GM21717 (cell line): ENCODE measurements around the gene ZNF524.

Experiments used
- ATAC-seq: cut with Tn5 transposase; IDR thresholded peaks from one replicate; pipeline ENCODE4 v1.9.1; 2021; ENCODE audit warnings: mild to moderate bottlenecking, moderate library complexity; ENCODE audit not compliant: unreplicated experiment

The ZNF524 gene

DNA sequence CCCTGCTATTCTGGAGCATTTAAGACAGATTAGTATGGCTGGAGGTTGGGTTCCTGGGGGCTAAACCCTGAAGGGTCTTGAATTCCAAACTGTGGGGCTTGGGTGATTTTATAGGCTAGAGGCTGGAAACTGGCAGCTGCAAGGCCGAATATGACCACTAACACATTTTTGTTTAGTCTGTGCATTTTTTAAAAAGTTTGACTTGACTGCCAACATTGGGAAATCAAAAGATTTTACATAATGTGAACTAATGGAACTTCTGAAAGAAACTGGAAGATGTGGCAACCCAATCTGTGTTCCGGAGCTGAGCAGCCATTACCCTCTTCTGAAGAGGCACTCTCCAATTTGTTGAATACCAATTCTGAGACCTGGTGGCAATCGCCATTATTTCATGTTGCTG, 19.2 kb downstream of the ZNF524 start:
- ATAC-seq = no peak

DNA sequence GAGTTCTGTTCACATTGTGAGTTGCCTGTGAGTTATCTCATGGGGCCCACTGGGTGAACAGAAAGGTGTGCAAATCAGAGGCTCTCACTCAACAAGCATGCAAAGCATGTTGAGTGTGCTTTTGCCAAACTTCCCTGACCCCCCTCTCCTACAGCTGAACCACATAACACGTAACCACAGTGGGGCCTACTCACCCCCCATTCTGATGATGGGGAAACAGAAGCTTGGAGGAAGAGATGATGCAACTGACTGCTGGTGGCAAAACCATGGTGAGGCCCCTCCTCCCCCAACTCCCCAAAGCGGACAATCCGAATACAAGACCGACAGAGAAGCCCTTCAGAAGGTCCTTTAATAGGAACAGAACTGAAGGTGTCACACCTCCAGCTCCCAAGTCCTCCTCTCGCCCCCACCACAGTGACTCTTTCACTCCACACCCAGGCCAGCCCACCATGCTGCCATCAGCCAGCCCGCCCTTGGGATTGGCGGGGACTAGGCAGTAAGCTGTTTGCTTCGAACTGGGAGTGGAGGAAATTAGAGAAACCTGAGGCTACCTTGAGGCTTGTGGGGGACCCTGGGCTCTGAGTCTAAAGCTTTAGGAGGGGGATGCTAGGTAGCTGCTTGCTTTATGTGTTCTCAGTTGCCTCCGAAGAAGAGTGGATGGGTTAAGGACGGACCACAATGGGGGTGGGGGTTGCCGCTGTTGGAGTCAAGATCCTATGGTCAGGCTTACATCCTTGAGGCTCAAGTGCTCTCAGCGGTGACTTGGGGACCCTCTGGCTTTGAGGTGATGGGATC, 20.5 kb downstream of the ZNF524 start:
- ATAC-seq = no peak

DNA sequence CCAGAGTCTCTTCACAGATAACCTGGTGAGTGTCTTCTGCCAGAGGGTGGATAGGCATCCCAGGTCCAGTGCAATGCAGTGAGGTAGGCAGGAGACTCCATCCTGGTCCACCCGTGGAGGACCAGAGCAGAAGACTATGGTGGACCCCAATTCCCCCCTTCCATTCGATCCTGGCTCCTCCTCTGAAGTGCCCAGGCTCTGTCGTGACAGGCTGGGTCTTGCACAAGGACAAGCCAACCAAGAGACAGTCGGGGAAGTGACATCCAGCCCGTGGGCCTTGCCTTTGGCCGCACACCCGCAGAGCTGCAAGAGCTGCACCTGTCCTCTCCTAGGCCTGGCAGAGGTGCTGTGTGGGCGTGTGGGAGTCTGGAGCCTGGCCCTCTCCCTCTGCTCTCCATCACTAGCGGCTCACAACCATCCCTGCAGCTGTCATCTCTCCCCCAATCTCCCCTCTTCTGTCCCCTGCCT, 21.2 kb downstream of the ZNF524 start:
- no peak for ATAC-seq

DNA sequence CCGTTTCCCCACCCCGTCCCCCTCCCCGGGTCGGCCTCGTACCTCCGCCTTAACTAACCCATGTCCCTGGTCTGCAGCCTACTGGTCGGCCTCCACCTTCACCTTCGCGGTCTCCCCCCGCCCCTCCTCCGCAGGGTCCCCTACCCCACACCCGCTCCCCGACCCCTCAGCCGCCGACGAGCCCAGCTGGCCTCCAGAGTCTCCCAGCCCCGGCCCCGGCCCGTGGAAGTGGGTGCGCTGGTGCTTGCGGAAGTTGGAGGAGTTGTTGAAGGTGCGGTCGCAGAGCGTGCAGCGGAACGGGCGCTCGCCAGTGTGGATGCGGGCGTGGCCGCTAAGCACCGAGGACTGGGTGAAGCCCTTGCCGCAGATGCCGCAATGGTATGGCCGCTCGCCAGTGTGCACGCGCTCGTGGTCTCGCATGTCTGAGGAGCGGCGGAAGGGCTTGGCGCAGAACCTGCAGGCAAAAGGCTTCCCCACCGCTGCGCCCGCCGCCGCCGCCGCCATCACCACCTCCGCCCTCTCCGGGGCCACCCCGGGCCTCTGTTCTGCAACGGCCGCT, 21.7 kb downstream of the ZNF524 start:
- ATAC-seq = no peak

DNA sequence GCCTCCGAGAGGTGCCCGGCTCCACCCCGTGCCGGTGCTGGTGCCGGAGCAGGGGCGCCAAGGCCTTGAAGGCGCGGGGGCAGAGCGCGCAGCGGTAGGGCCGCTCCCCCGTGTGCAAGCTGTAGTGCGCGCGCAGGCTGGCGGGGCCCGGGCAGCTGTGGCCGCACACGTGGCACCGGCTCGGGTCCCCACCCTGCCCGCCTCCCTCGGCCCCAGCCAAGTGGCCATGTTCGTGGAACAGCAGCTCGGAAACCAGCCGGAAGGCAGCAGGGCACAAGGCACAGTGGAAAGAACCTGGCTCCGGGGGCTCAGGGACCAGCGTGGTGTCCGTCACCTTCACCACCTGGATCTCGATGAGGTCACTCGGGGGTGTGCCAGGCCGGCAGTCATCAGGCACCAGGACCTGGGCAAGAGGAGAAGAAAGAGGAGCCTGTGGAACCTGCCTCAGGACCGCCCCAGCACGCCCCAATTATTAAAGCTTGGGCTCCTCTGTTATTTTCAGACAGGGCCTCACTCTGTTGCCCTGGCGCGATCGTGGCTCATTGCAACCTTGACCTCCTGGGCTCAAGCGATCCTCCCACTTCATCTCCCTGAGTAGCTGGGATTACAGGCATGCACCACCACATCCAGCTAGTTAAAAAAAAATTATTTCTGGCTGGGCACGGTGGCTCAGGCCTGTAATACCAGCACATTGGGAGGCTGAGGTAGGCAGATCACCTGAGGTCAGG, 22.3 kb downstream of the ZNF524 start:
- ATAC-seq = no peak

DNA sequence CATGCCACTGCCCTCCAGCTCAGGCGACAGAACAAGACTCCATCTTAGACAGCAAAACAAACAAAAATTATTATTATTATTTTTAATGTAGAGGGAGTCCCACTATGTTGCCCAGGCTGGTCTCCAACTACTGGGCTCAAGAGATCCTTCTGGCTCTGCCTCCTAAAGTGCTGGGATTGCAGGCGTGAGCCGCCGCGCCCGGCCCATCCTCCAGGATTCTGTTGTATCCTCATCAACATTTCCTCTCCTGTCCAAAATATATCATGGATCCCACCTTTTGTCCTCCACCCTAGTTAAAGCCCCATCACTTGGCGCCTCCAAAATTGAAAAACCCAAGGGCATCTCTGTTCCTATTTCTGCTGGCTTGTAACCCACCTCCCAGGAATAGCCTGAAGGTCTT, 23.0 kb downstream of the ZNF524 start:
- no peak for ATAC-seq

DNA sequence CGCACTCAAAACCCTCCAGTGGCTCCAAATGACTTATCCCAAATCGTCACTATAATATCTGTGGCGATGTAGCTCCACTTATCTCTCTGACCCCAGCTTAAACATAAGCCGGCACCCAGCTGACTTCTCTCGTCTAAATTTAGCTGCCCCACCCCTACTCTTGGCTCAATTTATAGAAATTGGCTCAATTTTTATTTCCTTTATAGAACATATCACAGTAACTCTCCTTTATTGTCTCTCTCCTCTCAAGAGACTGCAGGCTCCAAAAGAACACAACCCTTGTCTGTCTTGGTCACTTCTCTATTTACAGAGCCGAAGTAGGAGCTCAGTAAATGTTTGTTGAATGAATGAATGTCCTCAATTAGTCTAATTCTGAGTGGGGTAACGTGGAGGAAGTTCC, 23.5 kb downstream of the ZNF524 start:
- ATAC-seq = no peak

DNA sequence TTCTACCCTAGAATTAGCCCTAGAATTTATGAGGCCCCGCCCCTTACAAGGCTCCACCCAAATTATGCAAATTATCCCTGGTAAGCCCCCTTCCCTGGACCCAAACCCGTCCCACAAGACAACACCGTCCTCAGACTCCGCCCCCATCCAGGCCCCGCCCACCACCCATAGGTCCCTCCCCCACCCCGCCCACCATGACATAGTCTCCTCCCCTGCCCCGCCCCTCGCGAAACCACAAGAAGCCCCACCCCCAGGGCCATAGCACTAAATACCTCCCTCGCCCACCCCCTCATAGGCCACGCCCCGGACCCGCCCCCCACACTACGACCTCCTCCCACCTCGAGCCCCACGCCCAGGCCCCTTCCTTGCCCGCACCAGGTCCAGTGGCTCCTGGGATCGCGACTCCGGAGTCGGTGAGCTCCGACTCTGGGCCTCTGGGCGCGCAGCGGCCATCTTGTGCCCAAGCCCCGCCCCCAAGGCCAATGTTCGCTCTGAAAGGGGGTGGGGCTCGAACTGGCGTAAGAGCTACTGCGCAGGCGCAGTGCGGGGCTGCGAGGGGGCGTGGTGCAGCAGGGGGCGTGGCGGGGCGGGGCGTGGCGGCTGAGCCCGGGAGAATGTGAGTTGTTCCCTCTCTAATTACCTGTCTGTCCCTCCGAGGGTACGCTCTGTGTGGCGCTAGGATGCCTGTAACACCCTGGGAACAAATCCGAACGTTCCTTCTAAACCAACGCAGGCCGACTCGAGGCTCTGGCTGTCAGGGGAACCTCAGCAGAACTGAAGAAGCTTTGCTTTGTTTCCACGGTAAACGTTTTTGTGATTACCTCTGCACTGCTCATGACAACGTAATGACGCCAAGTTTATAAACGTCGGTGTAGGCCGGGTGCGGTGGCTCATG, 24.3 kb downstream of the ZNF524 start, which contains the start of gene ZNF784:
TSS of gene ZNF784 (minus strand) at position 458 of the 895 bp plus-strand sequence. CDS start at position 453, 5 bp downstream.
- peak; percentile 42 for ATAC-seq

DNA sequence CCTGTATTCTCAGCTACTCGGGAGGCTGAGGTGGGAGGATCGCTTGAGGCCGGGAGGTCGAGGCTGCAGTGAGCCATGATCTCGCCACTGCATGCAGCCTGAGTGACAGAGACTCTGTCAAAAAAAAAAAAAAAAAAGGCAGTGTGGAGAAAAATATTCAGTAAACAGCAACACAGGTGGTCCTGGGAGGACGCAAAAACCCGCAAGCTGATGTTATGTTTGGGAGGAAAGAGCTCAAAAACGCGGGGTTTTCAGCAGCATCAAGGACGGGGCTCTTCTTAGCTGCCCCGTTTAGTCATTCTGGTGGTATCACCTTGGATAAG, 24.9 kb downstream of the ZNF524 start:
- no peak for ATAC-seq

DNA sequence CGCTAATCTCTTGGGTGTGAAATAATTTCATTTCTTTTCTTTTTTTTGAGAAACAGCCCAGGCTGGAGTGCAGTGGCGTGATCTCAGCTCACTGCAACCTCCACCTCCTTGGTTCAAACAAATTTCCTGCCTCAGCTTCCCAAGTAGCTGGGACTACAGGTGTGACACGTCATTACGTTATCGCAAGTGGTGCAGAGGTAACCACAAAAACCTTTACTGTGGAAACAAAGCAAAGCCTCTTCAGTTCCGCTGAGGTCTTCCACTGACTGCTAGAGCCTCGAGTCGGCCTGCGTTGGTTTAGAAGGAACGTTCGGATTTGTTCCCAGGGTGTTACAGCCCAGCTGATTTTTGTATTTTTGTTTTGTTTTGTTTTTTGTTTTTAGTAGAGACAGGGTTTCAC, 26.3 kb downstream of the ZNF524 start:
- no peak for ATAC-seq

DNA sequence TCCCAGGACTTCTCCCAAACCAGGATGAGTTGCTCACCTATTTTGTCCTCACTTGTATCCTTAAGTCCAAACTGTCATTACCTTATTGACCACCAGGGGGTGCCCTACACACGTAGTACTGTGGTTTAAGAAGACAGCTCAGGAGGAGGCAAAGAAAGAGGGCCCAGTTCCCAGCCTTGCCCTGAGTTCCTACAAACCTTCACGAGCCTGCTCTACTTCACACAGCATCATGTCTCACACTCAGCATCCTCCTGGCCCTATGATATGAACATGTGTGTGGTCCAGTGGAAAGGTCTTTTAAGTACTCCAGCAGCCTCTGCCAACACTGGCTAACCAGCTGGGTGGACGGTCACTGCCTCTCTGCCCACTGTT, 32.4 kb downstream of the ZNF524 start:
- ATAC-seq = no peak

DNA sequence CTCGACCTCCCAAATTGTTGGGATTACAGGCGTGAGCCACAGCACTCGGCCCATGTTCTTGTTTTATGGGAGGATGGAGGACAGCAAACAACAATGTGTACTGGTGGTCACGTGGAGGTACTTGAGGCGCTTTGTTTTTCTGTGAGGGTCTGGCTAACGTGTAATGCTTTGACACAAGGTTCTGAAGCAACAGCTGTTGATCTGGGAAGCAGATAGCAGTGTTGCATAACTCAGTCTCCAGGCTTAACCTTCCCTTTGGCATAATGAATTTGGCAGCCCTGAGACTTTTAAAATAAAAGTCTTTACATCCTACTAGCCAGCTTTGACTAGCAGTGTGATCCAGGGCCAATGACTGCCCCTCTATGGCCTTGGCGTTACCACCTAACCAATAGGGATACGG, 33.8 kb downstream of the ZNF524 start:
- no peak for ATAC-seq

DNA sequence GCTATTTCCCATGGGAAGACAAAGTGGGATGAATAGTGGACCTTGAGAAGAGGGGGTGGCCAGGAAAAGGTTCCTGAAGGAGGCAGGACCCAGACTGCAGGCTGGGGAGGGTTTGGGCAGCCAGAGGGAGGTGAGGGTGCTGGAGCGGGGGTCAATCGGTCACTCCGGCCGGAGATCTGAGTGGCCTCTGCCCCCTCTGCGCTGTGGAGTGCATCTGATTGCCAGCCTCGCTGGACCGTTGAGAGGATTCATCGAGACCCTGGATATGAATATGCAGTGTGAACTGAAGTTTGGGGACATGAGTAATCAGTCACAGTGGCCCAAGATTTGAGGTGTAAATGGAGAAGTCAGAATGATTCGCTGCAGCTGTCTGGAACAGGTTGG, 35.2 kb downstream of the ZNF524 start:
- ATAC-seq = no peak

DNA sequence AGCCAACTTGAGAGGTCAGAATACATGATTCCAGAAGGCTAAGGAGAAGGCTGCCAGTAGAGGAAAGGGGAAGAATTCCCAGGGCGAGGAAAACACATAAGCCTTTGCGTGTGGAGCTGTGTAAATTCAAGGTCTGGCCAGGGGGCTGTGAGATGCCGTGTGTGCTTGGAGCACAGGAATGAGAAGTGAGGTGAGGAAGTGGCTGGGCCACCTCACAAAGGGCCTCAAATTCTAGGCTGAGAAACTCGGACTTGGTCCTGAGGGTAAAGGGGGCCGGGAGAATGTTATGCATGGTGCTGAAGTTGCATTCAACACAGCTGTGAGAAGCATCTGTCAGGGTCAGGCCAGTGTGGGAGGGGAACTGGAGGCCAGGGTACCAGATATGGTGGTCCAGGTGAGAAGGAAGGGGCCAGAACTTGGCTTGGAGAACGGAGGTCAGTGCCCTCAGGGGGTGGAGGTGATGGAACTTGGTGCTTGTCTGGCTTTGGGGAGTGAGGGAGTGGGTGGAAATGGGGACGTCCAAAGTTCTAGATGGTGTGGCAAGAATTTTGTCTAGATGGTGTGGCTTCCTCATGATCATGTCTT, 35.9 kb downstream of the ZNF524 start:
- no peak for ATAC-seq

DNA sequence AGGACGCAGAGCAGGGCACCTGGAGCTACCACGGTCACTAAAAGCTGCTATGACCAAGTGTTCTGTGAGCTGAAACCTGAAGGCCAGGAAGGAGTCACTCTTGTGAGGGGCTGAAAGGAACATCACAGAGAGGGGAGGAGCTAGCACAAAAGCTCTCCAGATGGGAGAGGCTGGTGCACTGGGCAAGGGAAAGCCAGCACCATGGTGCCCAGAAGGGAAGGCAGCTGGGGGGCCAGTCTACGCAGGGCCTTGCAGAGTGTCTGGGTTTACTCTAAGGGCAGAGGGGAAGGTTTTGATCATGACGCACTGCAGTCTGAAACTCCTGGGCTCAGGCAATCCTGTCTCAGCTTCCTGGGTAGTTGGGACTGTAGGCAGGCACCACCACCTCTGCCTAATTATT, 36.6 kb downstream of the ZNF524 start:
- no peak for ATAC-seq

DNA sequence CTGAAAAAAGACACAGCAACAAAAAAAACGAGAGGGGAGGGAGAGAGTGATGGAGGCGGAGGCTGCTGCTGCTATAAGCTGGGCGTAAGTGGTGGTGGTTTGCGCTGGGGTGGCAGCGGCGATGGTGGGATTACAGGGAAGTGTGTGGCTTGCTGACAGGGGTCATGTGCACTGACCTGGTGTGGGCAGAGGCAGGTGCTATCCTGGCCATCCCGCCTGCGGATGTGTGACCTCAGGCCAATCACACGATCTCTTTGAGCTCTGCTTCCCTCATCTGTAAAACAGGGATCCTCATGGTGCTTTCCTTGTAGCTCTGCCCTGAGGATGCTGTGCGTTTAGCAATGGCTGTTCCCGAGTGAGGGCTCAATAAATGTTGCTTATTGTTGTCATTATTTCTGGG, 37.4 kb downstream of the ZNF524 start:
- no peak for ATAC-seq

DNA sequence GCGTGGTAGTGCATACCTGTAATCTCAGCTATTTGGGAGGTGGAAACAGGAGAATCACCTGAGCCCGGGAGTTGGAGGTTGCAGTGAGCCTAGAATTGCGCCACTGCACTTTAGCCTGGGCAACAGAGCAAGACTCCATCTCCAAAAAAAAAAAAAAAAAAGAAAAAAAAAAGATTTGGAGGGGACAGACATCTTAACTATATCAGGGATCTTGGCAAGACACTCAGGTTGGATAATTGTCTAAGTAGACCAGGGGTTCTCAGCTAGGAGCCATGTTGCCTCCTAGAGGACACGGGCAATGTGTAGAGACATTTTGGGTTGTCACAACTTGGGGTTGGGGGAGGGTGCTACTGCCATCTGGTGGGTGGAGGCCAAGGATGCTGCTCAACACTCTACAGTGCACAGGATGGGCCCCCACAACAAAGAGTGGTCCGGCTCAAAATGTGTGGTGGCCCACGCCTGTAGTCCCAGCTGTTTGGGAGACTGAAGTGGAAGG, 38.8 kb downstream of the ZNF524 start:
- ATAC-seq = no peak

DNA sequence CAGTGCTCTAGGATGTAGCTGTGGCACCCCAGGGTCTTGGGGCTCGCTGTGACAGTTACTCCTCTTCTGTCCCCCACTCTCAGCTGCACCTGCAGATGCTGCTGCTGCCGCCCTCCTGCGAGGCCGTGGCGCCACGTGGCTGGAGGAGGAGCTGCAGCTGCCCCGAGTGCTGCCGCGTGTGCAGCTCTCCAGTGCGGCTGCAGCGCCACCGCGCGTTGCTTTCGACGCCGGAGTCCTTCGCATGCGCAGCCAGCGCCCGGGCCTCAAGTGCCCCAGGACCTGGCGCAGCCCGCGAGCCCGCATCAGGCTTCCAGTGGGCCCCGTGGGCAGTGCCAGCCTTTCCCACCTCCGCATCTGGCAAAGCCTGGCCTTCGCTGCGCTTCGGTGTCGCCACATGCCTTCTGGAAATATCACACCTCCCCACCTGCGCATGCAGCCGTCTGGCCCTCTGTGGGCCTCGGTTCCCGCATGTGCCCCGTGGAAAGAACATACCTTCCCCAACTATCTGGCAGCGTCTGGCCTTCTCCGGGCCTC, 40.0 kb downstream of the ZNF524 start:
- no peak for ATAC-seq

DNA sequence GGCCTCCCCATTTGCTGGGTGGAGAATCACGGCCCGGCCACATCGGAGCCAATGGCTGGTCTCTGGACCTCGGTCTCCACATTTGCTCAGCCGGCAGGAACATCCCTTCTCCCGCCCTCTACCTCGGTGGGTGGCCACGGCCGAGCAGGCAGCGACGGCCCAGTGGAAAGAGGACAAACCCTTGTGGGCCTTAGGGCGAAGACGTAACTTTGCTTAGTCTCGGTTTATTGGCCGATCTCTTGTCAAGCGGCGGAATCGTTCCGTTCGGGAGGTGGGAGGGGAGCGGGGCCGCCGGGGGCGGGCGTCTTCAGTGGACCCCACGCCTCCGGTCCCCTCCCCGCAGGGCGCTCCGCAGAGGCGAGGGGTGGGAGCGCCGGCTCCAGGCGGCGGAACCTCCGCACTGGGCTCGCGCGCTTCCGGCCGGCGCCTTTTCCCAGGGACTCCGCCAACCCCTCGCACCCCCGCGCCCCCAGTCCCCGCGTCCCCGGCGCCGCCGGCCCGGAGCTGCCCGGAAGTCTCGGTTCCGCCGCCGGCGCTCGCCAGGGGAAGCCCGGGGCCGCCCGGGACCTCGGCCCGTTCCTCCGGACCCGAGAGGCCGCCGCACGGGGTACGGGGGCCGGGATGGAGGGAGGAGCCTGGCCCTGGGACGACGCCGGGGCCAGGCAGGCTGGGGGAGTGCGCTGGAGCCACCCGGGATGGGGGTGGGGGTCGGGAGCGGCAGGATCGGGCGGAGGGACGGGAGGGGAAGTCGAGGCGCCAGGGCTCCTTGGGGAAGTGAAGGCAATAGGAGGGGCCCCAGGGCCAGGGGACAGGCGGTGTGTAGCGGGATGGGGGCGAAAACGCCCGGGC, 40.7 kb downstream of the ZNF524 start, which contains the start of gene ZNF580:
TSS of gene ZNF580 (plus strand) at position 426 of the 849 bp plus-strand sequence. CDS start 1,507 bp downstream, outside the sequence.
- ATAC-seq = no peak
